ENCODE measurements around the gene MIEF1.

MIEF1 gene

DNA sequence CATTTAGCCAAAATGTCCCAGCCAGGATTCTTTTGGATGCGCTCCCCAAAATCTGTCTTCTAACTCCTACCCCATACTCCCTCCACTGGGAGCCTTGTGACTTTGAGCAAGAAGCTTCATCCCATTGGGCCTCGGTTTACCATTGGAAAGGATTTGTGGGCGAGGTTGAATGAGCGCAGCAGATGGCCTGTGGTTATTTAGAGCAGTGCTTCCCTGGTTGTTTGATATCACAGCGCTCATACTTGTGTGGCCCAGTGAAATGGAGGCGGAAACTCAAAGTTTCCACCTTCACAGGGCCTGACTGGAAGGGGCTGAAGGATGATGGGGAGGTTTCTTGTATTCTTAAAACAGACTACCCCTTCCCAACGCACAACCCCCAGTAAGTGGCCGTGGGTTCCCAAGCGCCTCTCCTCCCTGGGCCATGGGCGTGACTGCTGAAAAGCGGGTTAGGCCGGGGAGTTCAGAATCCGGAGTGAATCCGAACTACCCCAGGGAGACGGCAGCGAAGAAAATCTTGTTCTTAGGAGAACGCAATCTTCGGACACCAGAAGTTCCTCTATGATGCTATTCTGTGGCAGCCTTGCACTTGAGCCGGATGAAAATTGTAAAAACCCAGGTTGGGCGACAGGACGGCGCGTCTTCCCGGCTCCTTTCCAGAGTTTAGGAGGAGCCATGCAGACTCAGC lies 17.0 kb downstream of the MIEF1 start (continued):
- TF ChIP-seq SP2 (tag by site-specific recombination; IDR thresholded peaks at IDR 0.05) = peak; percentile 57
- 0 out of 2 replicates have a peak, but pooled peaks have one; percentile 45 for TF ChIP-seq ZNF324 (tag by site-specific recombination; IDR thresholded peaks at IDR 0.05)
- TF ChIP-seq, protein P1, sequence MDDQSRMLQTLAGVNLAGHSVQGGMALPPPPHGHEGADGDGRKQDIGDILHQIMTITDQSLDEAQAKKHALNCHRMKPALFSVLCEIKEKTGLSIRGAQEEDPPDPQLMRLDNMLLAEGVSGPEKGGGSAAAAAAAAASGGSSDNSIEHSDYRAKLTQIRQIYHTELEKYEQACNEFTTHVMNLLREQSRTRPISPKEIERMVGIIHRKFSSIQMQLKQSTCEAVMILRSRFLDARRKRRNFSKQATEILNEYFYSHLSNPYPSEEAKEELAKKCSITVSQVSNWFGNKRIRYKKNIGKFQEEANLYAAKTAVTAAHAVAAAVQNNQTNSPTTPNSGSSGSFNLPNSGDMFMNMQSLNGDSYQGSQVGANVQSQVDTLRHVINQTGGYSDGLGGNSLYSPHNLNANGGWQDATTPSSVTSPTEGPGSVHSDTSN (CRISPR knock-in tag; IDR thresholded peaks at IDR 0.05) = no peak
- TF ChIP-seq ZNF433 (tag by site-specific recombination; IDR thresholded peaks at IDR 0.05; ENCODE audit: low read depth) = no peak
- TF ChIP-seq ZFP69B (tag by site-specific recombination; IDR thresholded peaks at IDR 0.05) = 0 out of 2 replicates have a peak, but pooled peaks have one; percentile 33
- TF ChIP-seq ZNF311 (tag by site-specific recombination; IDR thresholded peaks at IDR 0.05; ENCODE audit: borderline replicate concordance) = no peak
- no peak for TF ChIP-seq ZNF112 (tag by site-specific recombination; IDR thresholded peaks at IDR 0.05)
- no peak for TF ChIP-seq SP3 (tag by site-specific recombination; IDR thresholded peaks at IDR 0.05)
- no peak for TF ChIP-seq ZNF624 (tag by site-specific recombination; IDR thresholded peaks at IDR 0.05)
- TF ChIP-seq, protein P2, sequence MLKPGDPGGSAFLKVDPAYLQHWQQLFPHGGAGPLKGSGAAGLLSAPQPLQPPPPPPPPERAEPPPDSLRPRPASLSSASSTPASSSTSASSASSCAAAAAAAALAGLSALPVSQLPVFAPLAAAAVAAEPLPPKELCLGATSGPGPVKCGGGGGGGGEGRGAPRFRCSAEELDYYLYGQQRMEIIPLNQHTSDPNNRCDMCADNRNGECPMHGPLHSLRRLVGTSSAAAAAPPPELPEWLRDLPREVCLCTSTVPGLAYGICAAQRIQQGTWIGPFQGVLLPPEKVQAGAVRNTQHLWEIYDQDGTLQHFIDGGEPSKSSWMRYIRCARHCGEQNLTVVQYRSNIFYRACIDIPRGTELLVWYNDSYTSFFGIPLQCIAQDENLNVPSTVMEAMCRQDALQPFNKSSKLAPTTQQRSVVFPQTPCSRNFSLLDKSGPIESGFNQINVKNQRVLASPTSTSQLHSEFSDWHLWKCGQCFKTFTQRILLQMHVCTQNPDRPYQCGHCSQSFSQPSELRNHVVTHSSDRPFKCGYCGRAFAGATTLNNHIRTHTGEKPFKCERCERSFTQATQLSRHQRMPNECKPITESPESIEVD (tag by site-specific recombination; IDR thresholded peaks at IDR 0.05) = no peak
- no peak for TF ChIP-seq ZNF133 (tag by site-specific recombination; IDR thresholded peaks at IDR 0.05)
- TF ChIP-seq, protein P3, sequence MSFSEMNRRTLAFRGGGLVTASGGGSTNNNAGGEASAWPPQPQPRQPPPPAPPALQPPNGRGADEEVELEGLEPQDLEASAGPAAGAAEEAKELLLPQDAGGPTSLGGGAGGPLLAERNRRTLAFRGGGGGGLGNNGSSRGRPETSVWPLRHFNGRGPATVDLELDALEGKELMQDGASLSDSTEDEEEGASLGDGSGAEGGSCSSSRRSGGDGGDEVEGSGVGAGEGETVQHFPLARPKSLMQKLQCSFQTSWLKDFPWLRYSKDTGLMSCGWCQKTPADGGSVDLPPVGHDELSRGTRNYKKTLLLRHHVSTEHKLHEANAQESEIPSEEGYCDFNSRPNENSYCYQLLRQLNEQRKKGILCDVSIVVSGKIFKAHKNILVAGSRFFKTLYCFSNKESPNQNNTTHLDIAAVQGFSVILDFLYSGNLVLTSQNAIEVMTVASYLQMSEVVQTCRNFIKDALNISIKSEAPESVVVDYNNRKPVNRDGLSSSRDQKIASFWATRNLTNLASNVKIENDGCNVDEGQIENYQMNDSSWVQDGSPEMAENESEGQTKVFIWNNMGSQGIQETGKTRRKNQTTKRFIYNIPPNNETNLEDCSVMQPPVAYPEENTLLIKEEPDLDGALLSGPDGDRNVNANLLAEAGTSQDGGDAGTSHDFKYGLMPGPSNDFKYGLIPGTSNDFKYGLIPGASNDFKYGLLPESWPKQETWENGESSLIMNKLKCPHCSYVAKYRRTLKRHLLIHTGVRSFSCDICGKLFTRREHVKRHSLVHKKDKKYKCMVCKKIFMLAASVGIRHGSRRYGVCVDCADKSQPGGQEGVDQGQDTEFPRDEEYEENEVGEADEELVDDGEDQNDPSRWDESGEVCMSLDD (tag by site-specific recombination; IDR thresholded peaks at IDR 0.05) = no peak; the same call in 1 of the 2 replicates
- TF ChIP-seq ZNF555 (tag by site-specific recombination; conservative IDR thresholded peaks at IDR 0.05) = no peak
- TF ChIP-seq ZNF37A (tag by site-specific recombination; IDR thresholded peaks at IDR 0.05) = no peak
- peak; percentile 55 for TF ChIP-seq KLF7 (tag by site-specific recombination; IDR thresholded peaks at IDR 0.05; ENCODE audit: borderline replicate concordance)
- TF ChIP-seq, protein P4, sequence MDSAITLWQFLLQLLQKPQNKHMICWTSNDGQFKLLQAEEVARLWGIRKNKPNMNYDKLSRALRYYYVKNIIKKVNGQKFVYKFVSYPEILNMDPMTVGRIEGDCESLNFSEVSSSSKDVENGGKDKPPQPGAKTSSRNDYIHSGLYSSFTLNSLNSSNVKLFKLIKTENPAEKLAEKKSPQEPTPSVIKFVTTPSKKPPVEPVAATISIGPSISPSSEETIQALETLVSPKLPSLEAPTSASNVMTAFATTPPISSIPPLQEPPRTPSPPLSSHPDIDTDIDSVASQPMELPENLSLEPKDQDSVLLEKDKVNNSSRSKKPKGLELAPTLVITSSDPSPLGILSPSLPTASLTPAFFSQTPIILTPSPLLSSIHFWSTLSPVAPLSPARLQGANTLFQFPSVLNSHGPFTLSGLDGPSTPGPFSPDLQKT (IDR thresholded peaks at IDR 0.05; ENCODE audit: borderline replicate concordance, low read depth, low read length) = no peak
- TF ChIP-seq SP7 (tag by site-specific recombination; IDR thresholded peaks at IDR 0.05) = no peak
- TF ChIP-seq, protein P5, sequence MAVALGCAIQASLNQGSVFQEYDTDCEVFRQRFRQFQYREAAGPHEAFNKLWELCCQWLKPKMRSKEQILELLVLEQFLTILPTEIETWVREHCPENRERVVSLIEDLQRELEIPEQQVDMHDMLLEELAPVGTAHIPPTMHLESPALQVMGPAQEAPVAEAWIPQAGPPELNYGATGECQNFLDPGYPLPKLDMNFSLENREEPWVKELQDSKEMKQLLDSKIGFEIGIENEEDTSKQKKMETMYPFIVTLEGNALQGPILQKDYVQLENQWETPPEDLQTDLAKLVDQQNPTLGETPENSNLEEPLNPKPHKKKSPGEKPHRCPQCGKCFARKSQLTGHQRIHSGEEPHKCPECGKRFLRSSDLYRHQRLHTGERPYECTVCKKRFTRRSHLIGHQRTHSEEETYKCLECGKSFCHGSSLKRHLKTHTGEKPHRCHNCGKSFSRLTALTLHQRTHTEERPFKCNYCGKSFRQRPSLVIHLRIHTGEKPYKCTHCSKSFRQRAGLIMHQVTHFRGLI (tag by site-specific recombination; IDR thresholded peaks at IDR 0.05) = no peak
- TF ChIP-seq ZNF24 (tag by site-specific recombination; IDR thresholded peaks at IDR 0.05) = no peak
- TF ChIP-seq ZNF501 (tag by site-specific recombination; IDR thresholded peaks at IDR 0.05) = peak; percentile 77; the same call in 1 of the 2 replicates
- TF ChIP-seq ZNF266 (tag by site-specific recombination; IDR thresholded peaks at IDR 0.05; ENCODE audit: low read depth) = no peak
- TF ChIP-seq ZNF600 (tag by site-specific recombination; IDR thresholded peaks at IDR 0.05) = peak; percentile 63; the same call in 1 of the 2 replicates
- no peak for TF ChIP-seq ZNF211 (tag by site-specific recombination; IDR thresholded peaks at IDR 0.05; ENCODE audit: low read depth)
- no peak for TF ChIP-seq SETDB1 (IDR thresholded peaks at IDR 0.05; ENCODE audit: insufficient read length, low read length)
- TF ChIP-seq ZBTB48 (tag by site-specific recombination; IDR thresholded peaks at IDR 0.05) = no peak

All from HEK293 (cell line).